PC-3 (cell line): ENCODE data around the gene FBXL15.

Source experiments
- EZH2 ChIP-seq: fragments of 300-600 bp; sonication (generic); IDR thresholded peaks from one replicate; pipeline ENCODE4 v1.6.1; 2017; ENCODE audit warnings: antibody characterized with exemption, mild to moderate bottlenecking, low read length; ENCODE audit not compliant: unreplicated experiment
- EZH2phosphoT487 ChIP-seq: fragments of 300-600 bp; sonication (generic); IDR thresholded peaks from 2 replicates; pipeline ENCODE4 v1.6.1; 2018; ENCODE audit warnings: mild to moderate bottlenecking, antibody characterized with exemption, low read length, borderline replicate concordance
- TF ChIP-seq, protein P1 (sequence below): fragments of 300-600 bp; sonication (generic); conservative IDR thresholded peaks from 2 replicates; pipeline ENCODE4 v1.5.1; 2017; ENCODE audit warnings: antibody characterized with exemption, low read depth, mild to moderate bottlenecking, low read length

- TF ChIP-seq, protein P1, sequence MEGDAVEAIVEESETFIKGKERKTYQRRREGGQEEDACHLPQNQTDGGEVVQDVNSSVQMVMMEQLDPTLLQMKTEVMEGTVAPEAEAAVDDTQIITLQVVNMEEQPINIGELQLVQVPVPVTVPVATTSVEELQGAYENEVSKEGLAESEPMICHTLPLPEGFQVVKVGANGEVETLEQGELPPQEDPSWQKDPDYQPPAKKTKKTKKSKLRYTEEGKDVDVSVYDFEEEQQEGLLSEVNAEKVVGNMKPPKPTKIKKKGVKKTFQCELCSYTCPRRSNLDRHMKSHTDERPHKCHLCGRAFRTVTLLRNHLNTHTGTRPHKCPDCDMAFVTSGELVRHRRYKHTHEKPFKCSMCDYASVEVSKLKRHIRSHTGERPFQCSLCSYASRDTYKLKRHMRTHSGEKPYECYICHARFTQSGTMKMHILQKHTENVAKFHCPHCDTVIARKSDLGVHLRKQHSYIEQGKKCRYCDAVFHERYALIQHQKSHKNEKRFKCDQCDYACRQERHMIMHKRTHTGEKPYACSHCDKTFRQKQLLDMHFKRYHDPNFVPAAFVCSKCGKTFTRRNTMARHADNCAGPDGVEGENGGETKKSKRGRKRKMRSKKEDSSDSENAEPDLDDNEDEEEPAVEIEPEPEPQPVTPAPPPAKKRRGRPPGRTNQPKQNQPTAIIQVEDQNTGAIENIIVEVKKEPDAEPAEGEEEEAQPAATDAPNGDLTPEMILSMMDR: no peak
- no peak for TF ChIP-seq EZH2
- no peak for TF ChIP-seq EZH2phosphoT487
These were observed 3.9 kb upstream of the FBXL15 start for GRCh38 chr10:102416695-102417094.
